Thymus (tissue), 11 donors: ENCODE data around the gene CCDC12. TPM values are rescaled to one million over a fixed set of nuclear protein-coding genes. Genes with fewer than 3 reads are reported as not detected.

ENCODE experiments used
- DNase-seq, 9 donors: peaks; one replicate each; pipeline ENCODE4 v3.0.0-alpha.2; 2013; ENCODE audit warnings: low spot score in 9 of 9, low read depth in 6 of 9, missing footprints in 1 of 9
- H3K27ac ChIP-seq, 2 donors: one replicate each; pipeline ENCODE4 v1.5.1; 2013; ENCODE audit warnings: control low read depth in 1 of 2, low read depth in 1 of 2, low read length in 1 of 2, mild to moderate bottlenecking in 1 of 2, moderate library complexity in 1 of 2
- H3K27me3 ChIP-seq, 2 donors: one replicate each; pipeline ENCODE4 v1.5.1; 2013; ENCODE audit warnings: low read length in 1 of 2; ENCODE audit not compliant: control insufficient read depth in 2 of 2, insufficient read depth in 1 of 2
- H3K36me3 ChIP-seq, 2 donors: one replicate each; pipeline ENCODE4 v1.5.1; 2013; ENCODE audit warnings: low read length in 1 of 2, mild to moderate bottlenecking in 1 of 2, moderate library complexity in 1 of 2; ENCODE audit not compliant: control insufficient read depth in 2 of 2, insufficient read depth in 2 of 2
- H3K4me1 ChIP-seq, 2 donors: one replicate each; pipeline ENCODE4 v1.5.1; 2013; ENCODE audit warnings: low read length in 2 of 2; ENCODE audit not compliant: control insufficient read depth in 2 of 2, insufficient read depth in 2 of 2
- H3K4me3 ChIP-seq, 2 donors: one replicate each; pipeline ENCODE4 v1.5.1; 2013; ENCODE audit warnings: low read length in 2 of 2, control low read depth in 1 of 2, mild to moderate bottlenecking in 1 of 2
- H3K9me3 ChIP-seq, 2 donors: one replicate each; pipeline ENCODE4 v1.5.1; 2013; ENCODE audit warnings: low read length in 1 of 2, mild to moderate bottlenecking in 1 of 2; ENCODE audit not compliant: control insufficient read depth in 2 of 2, insufficient read depth in 1 of 2
- WGBS: extraction: QIAGEN DNeasy Blood & Tissue Kit; methylation state at CpG from one replicate; pipeline ENCODE4 v1.1.7; 2013; 5-methylcytosine and 5-hydroxymethylcytosine counted together
- polyA plus RNA-seq: library from polyadenylated mRNA; stranded (reverse); fragments of 200-250 nt; gene quantifications from one replicate; pipeline ENCODE4 v1.2.3, GENCODE V29; 2013
- total RNA-seq: library from RNA; stranded (reverse); fragments of 120-200 nt; gene quantifications from one replicate; pipeline ENCODE4 v1.2.4, GENCODE V29; 2013
- donor health status: healthy.

The CCDC12 gene
- total and polyA plus RNA-seq, 2 donors: 47.4 to 83.9 TPM

DNA sequence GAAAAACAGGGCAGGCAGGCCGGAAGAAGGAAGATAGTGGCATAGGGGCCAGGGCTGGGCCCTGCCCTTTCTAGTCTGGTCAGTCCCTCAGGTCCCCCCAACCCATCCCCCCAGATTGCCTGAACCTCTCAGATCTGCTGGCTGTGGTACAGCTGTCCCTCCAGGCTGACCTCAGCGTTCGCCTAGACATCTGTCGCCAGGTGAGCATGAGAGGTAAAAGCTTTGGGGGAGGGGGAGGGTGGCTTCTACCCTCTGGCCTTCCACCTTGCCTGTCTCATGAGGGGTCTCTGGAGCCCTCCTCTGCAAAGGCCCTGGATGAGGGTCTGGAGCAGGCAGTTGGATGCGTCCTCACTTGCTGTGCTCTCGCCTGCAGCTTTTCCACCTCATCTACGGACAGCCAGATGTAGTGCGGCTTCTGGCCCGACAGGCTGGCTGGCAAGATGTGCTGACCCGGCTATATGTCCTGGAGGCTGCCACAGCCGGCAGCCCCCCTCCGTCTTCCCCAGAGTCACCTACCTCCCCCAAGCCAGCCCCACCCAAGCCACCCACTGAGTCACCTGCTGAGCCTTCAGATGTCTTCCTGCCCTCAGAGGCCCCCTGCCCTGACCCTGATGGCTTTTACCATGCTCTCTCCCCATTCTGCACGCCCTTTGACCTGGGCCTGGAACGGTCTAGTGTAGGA is 23.1 kb upstream of the CCDC12 start:
- 97% methylated on average over 14 of the region's 14 CpGs for WGBS
- no peak for DNase-seq
- H3K27ac ChIP-seq: no peak overlapping the region

DNA sequence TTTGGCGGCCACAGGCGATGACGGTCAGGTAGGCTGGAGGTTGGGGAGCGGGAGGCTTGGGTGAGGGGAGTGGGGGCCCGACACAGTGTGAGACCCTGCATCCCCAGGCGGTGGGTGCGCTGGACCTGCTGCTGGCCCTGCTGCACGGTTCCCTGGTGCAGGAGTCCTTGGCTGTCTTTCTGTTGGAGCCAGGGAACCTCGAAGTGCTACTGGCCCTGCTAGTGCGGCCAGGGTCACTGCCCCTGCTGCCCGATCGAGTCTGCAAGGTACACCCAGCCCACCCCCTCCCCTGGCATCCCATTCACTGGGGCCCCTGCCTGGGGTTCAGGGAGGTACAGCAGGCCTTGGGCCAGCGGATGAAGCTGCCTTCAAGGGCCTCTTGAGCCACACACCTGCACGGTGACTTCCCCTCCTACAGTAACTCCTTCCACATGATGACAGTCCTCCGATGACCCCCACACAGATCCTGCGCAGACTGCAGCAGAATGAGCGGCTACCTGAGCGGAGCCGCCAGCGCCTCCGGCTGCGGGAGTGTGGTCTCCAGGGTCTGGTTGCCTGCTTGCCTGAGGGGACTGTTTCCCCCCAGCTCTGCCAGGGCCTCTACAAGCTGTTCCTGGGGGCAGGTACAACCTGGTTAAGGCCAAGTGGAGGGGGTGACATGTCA is 22.4 kb upstream of the CCDC12 start:
- Histone ChIP-seq H3K4me1 (peaks cover 0 to 27% of the 10 kb centered on the region in 2 donors), H3K36me3 (peaks cover 71 to 85% of the 10 kb centered on the region in 2 donors), H3K9me3 (no peaks in the 10 kb centered on the region), H3K27me3 (no peaks in the 10 kb centered on the region), H3K27ac (no peak overlapping the region), H3K4me3 (no peak overlapping the region)
- DNase-seq: no peak
- 95% methylated on average over 22 of the region's 22 CpGs for WGBS

More for the DNA sequence above, 23.1 kb upstream of the CCDC12 start:
- Histone ChIP-seq H3K36me3 (peaks cover 74 to 89% of the 10 kb centered on the region in 2 donors), H3K9me3 (no peaks in the 10 kb centered on the region), H3K27me3 (no peaks in the 10 kb centered on the region), H3K4me1 (peaks cover 0 to 27% of the 10 kb centered on the region in 2 donors), H3K4me3 (no peak overlapping the region)

DNA sequence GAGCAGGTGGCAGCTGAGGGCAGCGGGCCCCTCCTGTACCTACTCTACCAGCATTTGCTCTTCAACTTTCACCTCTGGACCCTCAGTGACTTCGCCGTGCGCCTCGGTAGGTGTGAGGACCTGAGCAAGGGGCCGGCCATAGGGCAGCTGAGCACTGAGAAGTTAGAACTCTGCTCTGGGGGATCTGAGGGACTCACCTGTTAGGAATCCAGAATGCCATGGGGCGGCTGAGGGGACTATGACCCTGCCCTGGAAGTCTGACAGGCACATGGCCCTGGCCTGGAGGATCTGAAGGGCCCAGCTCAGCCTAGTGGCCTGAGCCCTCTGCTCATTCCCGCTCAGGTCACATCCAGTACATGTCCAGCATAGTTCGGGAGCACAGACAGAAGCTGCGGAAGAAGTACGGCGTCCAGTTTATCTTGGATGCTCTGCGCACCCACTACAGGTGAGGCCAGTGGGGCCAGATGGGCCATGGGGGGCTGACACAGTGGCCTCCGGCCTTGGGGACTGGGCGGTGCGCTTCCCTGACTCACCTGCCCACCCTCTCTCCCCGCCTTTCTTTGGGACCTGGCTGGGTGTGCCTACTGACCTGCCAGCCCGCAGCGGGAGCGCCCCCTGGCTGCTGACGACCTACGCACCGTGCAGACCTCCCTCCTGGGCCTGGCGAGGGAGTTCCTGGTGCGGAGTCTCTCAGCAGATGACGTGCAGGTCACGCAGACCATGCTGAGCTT is 21.7 kb upstream of the CCDC12 start:
- H3K9me3 ChIP-seq: no peaks in the 10 kb centered on the region
- DNase-seq: peak in 3 of 9 donors; percentile 63 to 79 (median 68)
- 74% methylated on average over 27 of the region's 27 CpGs for WGBS
- H3K27me3 ChIP-seq: no peaks in the 10 kb centered on the region
- no peak overlapping the region for H3K27ac ChIP-seq
- H3K4me3 ChIP-seq: no peak overlapping the region
- peaks cover 68 to 84% of the 10 kb centered on the region in 2 donors for H3K36me3 ChIP-seq
- peaks cover 0 to 27% of the 10 kb centered on the region in 2 donors for H3K4me1 ChIP-seq

DNA sequence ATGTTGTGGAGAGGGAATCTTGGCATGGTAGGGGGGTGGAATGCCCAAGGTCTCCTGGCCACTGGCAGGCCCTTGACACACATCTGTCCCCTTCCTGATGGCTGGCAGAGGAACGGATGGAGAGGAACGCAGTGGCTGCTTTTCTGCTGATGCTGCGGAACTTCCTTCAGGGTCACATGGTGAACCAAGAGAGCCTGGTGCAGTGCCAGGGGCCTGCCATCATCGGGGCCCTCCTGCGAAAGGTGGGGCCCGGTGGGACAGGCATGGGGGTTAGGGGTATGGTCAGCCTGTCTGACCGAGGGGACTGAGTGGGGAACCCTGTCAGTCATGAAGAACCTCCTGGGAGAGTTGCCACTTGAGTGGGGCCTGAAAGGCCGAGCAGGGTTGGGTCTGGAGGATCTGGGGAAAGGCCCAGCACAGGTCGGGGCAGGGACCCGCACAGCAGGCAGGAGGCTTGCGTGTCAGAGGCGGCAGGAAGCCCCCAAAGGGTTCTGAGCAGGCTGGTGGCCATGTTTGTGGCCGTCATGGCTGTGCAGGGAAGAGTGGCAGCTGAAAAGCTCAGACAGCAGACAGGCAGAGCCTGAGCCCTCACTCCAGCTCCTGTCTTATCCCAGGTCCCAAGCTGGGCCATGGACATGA is 21.0 kb upstream of the CCDC12 start:
- DNase-seq: no peak
- peaks cover 61 to 77% of the 10 kb centered on the region in 2 donors for H3K36me3 ChIP-seq

DNA sequence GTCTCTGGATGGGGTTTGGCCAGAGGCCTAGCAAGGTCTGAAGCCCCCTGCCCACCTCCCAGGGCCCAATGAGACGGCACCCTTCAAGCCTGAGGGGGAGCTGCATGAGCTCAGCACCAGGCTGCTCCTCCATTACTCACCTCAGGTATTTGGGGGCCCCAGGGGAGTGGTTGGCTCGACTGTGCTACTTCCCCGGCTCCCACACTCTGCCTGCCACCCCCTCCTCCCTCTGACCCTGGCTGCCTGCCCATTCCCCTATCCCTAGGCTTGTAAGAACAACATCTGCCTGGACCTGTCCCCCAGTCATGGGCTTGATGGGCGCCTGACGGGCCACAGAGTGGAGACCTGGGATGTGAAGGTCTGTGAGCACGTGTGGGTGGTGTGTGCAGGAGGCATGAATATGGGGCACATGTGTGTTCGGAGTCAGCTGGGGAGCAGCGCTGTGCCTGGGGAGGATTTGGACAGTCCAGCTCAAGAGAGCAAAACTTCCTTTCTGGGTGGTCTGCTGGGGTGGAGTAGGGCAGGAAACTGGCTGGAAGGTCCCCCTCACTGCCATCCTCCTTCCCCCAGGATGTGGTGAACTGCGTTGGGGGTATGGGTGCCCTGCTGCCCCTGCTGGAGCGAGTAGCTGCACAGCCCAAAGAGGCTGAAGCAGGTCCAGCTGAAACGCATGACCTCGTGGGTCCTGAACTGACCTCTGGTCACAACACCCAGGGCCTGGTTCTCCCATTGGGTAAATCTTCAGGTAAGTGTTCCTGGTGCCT is 20.3 kb upstream of the CCDC12 start:
- H3K4me1 ChIP-seq: peaks cover 0 to 25% of the 10 kb centered on the region in 2 donors
- H3K36me3 ChIP-seq: peaks cover 54 to 74% of the 10 kb centered on the region in 2 donors
- WGBS: 84% methylated on average over 12 of the region's 12 CpGs
- no peaks in the 10 kb centered on the region for H3K9me3 ChIP-seq
- H3K27me3 ChIP-seq: no peaks in the 10 kb centered on the region
- no peak for DNase-seq
- H3K27ac ChIP-seq: no peak overlapping the region
- H3K4me3 ChIP-seq: no peak overlapping the region

More for the DNA sequence above, 21.0 kb upstream of the CCDC12 start:
- Histone ChIP-seq H3K4me3 (no peak overlapping the region), H3K27ac (no peak overlapping the region), H3K4me1 (peaks cover 0 to 27% of the 10 kb centered on the region in 2 donors), H3K27me3 (no peaks in the 10 kb centered on the region), H3K9me3 (no peaks in the 10 kb centered on the region)
- WGBS: 84% methylated on average over 13 of the region's 13 CpGs

DNA sequence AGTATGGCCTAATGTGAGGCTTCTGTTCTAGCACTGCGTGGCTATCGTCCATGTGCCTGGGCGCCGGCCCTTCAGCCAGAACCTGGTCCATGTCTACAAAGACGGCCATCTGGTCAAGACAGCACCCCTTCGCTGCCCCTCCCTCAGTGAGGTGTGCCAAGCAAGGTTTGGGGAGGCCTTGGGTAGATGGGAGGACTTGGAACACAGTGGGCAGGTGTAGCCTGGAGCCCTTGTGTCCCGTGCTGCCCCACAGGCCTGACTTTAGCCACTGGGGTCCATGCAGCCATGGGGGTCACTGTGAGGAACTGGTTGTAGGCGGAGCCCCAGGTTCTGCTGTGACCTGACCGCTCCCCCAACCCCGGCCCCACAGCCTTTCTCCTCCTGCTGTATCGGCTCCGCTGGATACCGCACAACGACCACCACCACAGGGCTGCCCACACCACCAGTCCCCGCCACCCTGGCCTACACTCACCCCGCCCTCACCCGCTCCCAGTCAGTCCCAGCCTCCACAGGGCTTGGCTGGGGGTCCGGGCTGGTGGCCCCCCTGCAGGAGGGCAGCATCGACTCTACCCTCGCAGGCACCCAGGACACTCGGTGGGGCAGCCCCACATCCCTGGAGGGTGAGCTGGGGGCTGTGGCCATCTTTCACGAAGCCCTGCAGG is 19.5 kb upstream of the CCDC12 start:
- H3K27me3 ChIP-seq: no peaks in the 10 kb centered on the region
- no peak overlapping the region for H3K27ac ChIP-seq
- no peak for DNase-seq
- H3K36me3 ChIP-seq: peaks cover 48 to 74% of the 10 kb centered on the region in 2 donors
- no peak overlapping the region for H3K4me3 ChIP-seq
- H3K9me3 ChIP-seq: no peaks in the 10 kb centered on the region
- WGBS: 98% methylated on average over 22 of the region's 22 CpGs
- H3K4me1 ChIP-seq: peaks cover 0 to 23% of the 10 kb centered on the region in 2 donors

DNA sequence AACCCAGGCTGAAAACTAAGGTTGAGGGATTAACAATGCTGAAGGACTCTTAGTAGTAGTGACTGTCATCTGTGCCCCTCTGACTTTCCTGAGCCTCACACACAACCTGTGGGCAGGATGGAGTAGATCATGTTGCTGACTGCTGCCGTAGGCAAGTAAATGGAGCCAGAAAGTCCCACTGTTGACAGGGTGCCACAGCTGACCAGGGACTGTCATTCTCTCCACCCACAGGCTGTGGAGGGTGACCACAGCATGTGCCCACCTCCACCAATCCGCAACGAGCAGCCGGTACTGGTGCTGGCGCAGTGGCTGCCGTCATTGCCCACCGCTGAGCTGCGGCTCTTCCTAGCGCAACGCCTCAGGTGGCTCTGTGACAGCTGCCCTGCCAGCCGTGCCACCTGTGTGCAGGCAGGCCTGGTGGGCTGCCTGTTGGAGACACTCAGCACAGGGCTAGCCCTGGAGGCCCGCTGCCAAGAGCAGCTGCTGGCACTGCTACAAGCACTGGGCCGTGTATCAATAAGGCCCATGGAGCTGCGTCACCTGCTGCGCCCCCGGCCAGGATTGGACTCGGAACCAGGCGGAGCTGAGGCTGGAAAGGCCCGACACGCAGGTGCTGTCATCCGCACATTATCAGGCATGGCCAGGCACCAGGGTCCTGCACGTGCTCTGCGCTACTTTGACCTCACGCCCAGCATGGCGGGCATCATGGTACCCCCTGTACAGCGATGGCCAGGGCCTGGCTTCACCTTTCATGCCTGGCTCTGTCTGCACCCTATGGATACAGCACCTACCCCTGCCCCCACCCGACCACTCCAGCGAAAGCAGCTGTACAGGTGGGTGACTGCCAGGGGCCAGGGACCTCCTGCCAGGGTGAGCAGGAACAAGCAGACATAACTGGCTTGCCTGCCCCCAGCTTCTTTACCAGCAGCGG is 18.5 kb upstream of the CCDC12 start:
- Histone ChIP-seq H3K27me3 (no peaks in the 10 kb centered on the region), H3K27ac (no peak overlapping the region), H3K9me3 (no peaks in the 10 kb centered on the region), H3K4me1 (peaks cover 0 to 17% of the 10 kb centered on the region in 2 donors), H3K36me3 (peaks cover 39 to 69% of the 10 kb centered on the region in 2 donors), H3K4me3 (no peak overlapping the region)
- DNase-seq: no peak
- WGBS: 98% methylated on average over 29 of the region's 29 CpGs
